GM23338 (cell line): ENCODE measurements around the gene CPB2. TPM values are rescaled to one million over a fixed set of nuclear protein-coding genes. Genes with fewer than 3 reads are reported as not detected.

ENCODE experiments used
- ATAC-seq: fragments of 200-7000 bp; cut with Tn5 transposase; 3 replicates; pipeline ENCODE4 v1.9.1; 2020
- DNase-seq: peaks from one replicate; pipeline ENCODE4 v3.0.0-alpha.2; 2015; ENCODE audit warnings: low spot score
- H2AFZ ChIP-seq: fragments of 200-600 bp; sonication (generic); 2 replicates; pipeline ENCODE4 v1.8.0; 2016; ENCODE audit warnings: antibody characterized with exemption, mild to moderate bottlenecking, moderate library complexity
- H3F3A ChIP-seq: fragments of 200-600 bp; sonication (generic); replicated peaks from 2 replicates; pipeline ENCODE4 v1.8.0; 2017; ENCODE audit warnings: antibody characterized with exemption, mixed run types, low read depth
- H3K27ac ChIP-seq: fragments of 200-600 bp; sonication (generic); 2 replicates; pipeline ENCODE4 v1.6.1; 2016; ENCODE audit warnings: low read depth
- H3K27me3 ChIP-seq: fragments of 200-600 bp; sonication (generic); 2 replicates; pipeline ENCODE4 v1.8.0; 2016; ENCODE audit warnings: mild to moderate bottlenecking, mixed run types, moderate library complexity; ENCODE audit not compliant: insufficient read depth
- H3K36me3 ChIP-seq: fragments of 200-600 bp; sonication (generic); 2 replicates; pipeline ENCODE4 v1.8.0; 2016; ENCODE audit warnings: mild to moderate bottlenecking; ENCODE audit not compliant: insufficient read depth
- H3K4me1 ChIP-seq: fragments of 200-600 bp; sonication (generic); 2 replicates; pipeline ENCODE4 v1.8.0; 2016; ENCODE audit warnings: mild to moderate bottlenecking, moderate library complexity; ENCODE audit not compliant: insufficient read depth
- H3K4me2 ChIP-seq: fragments of 200-600 bp; sonication (generic); 2 replicates; pipeline ENCODE4 v1.7.1; 2017; ENCODE audit warnings: mixed run types
- H3K4me3 ChIP-seq: fragments of 200-600 bp; sonication (generic); 2 replicates; pipeline ENCODE4 v1.6.1; 2016; ENCODE audit warnings: mixed run types
- H3K79me2 ChIP-seq: fragments of 200-600 bp; sonication (generic); replicated peaks from 2 replicates; pipeline ENCODE4 v1.8.0; 2017; ENCODE audit warnings: mild to moderate bottlenecking; ENCODE audit not compliant: insufficient read depth
- H3K9me2 ChIP-seq: fragments of 200-600 bp; sonication (generic); 2 replicates; pipeline ENCODE4 v1.8.0; 2017; ENCODE audit not compliant: insufficient read depth
- H4K20me1 ChIP-seq: fragments of 200-600 bp; sonication (generic); replicated peaks from 2 replicates; pipeline ENCODE4 v1.8.0; 2017; ENCODE audit warnings: mild to moderate bottlenecking; ENCODE audit not compliant: insufficient read depth
- H3K27ac Mint-ChIP-seq: 2 replicates; pipeline ENCODE4 v1.8.0; 2020; ENCODE audit warnings: inconsistent platforms, mild to moderate bottlenecking, moderate library complexity, mixed read lengths
- H3K27me3 Mint-ChIP-seq: 3 replicates; pipeline ENCODE4 v1.8.0; 2022; ENCODE audit warnings: low read depth, mild to moderate bottlenecking, moderate library complexity, mixed read lengths, inconsistent platforms; ENCODE audit not compliant: insufficient read depth, poor library complexity
- H3K36me3 Mint-ChIP-seq: 3 replicates; pipeline ENCODE4 v1.8.0; 2021; ENCODE audit warnings: low read depth, mild to moderate bottlenecking, inconsistent platforms, moderate library complexity, mixed read lengths
- H3K4me1 Mint-ChIP-seq: 3 replicates; pipeline ENCODE4 v1.8.0; 2020; ENCODE audit warnings: mild to moderate bottlenecking, inconsistent platforms, mixed read lengths
- H3K4me3 Mint-ChIP-seq: 3 replicates; pipeline ENCODE4 v1.8.0; 2021; ENCODE audit warnings: moderate library complexity, mild to moderate bottlenecking, inconsistent platforms, mixed read lengths
- H3K9me3 Mint-ChIP-seq: 3 replicates; pipeline ENCODE4 v1.8.0; 2020; ENCODE audit warnings: moderate library complexity, mild to moderate bottlenecking, inconsistent platforms, mixed read lengths
- CREB1 ChIP-seq: fragments of 250-450 bp; sonication (Bioruptor Pico); IDR thresholded peaks from 2 replicates; pipeline ENCODE4 v1.5.0; 2020; ENCODE audit warnings: low read depth, mild to moderate bottlenecking, moderate library complexity
- EZH2 ChIP-seq: fragments of 200-600 bp; sonication (generic); IDR thresholded peaks from one replicate; pipeline ENCODE4 v1.8.0; 2017; ENCODE audit warnings: antibody characterized with exemption, mild to moderate bottlenecking, low read depth; ENCODE audit not compliant: unreplicated experiment
- NANOG ChIP-seq: IDR thresholded peaks from 2 replicates; pipeline ENCODE4 v1.6.1; 2016; ENCODE audit warnings: antibody characterized with exemption, borderline replicate concordance
- POLR2AphosphoS5 ChIP-seq: IDR thresholded peaks from 2 replicates; pipeline ENCODE4 v1.6.1; 2016; ENCODE audit warnings: antibody characterized with exemption, low read depth
- STAT1 ChIP-seq: IDR thresholded peaks from one replicate; pipeline ENCODE4 v1.6.1; 2016; ENCODE audit warnings: antibody characterized with exemption; ENCODE audit not compliant: unreplicated experiment
- ZNF114 ChIP-seq: fragments of 250-450 bp; sonication (Bioruptor Pico); IDR thresholded peaks from 2 replicates; pipeline ENCODE4 v1.5.0; 2020; ENCODE audit warnings: mild to moderate bottlenecking, moderate library complexity
- polyA plus RNA-seq: library from polyadenylated mRNA; unstranded; fragments of >200 nt; fragmentation: Nextera tagmentation; extraction: Ambion mirVana; gene quantifications from 2 replicates; pipeline ENCODE4 v1.2.1, GENCODE V29; 2016
- total RNA-seq: library from RNA; depleted of rRNA; stranded (reverse); fragments of >200 nt; shearing (Covaris generic); gene quantifications from 2 replicates; pipeline ENCODE4 v1.2.3, GENCODE V29; 2014
- TF ChIP-seq, protein P1 (sequence below): IDR thresholded peaks from one replicate; pipeline ENCODE4 v1.6.1; 2018; ENCODE audit warnings: antibody characterized with exemption; ENCODE audit not compliant: unreplicated experiment
- TF ChIP-seq, protein P2 (sequence below): IDR thresholded peaks from 2 replicates; pipeline ENCODE4 v1.6.1; 2016; ENCODE audit warnings: antibody characterized with exemption
- TF ChIP-seq, protein P3 (sequence below), 2 experiments: fragments of 200-600 bp in 1 of 2; sonication (generic) in 1 of 2; conservative IDR thresholded peaks; 2 replicates each; pipeline versions ENCODE4 v1.5.1 to v1.6.1; 2016 to 2017; ENCODE audit warnings: antibody characterized with exemption in 2 of 2, low read depth in 2 of 2, mild to moderate bottlenecking in 2 of 2, moderate library complexity in 1 of 2
- TF ChIP-seq, protein P4 (sequence below): fragments of 250-450 bp; sonication (Bioruptor Pico); IDR thresholded peaks from 2 replicates; pipeline ENCODE4 v1.5.0; 2020; ENCODE audit warnings: mild to moderate bottlenecking, moderate library complexity

Gene CPB2
- total and polyA plus RNA-seq, 2 experiments from 2014 or later: 0.47 TPM; not detected in 1

DNA sequence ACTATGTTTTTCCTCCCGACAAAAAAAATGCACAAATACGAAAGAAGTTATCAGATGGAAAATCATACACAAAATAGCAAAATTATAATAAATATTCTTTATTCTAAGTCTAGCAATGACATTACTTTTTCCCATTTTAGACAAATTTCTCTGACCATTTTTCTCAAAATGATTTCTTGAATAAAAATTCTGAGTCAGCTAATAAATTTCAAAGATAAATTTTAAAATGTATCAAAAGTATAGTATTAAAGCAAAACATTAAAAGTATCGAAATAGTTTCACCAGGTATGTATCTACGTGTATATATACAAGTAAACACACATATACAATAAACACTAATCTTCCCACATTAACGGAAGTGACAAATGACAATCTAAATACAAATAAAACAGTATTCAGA is 61.2 kb downstream of the CPB2 start:
- no peak for ATAC-seq
- TF ChIP-seq, protein P1, sequence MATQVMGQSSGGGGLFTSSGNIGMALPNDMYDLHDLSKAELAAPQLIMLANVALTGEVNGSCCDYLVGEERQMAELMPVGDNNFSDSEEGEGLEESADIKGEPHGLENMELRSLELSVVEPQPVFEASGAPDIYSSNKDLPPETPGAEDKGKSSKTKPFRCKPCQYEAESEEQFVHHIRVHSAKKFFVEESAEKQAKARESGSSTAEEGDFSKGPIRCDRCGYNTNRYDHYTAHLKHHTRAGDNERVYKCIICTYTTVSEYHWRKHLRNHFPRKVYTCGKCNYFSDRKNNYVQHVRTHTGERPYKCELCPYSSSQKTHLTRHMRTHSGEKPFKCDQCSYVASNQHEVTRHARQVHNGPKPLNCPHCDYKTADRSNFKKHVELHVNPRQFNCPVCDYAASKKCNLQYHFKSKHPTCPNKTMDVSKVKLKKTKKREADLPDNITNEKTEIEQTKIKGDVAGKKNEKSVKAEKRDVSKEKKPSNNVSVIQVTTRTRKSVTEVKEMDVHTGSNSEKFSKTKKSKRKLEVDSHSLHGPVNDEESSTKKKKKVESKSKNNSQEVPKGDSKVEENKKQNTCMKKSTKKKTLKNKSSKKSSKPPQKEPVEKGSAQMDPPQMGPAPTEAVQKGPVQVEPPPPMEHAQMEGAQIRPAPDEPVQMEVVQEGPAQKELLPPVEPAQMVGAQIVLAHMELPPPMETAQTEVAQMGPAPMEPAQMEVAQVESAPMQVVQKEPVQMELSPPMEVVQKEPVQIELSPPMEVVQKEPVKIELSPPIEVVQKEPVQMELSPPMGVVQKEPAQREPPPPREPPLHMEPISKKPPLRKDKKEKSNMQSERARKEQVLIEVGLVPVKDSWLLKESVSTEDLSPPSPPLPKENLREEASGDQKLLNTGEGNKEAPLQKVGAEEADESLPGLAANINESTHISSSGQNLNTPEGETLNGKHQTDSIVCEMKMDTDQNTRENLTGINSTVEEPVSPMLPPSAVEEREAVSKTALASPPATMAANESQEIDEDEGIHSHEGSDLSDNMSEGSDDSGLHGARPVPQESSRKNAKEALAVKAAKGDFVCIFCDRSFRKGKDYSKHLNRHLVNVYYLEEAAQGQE: no peak
- no peak for TF ChIP-seq STAT1
- TF ChIP-seq CREB1 (CRISPR knock-in tag): no peak
- no peak for TF ChIP-seq ZNF114 (CRISPR knock-in tag)
- H3K4me3 ChIP-seq: no peak overlapping the region
- Mint-ChIP-seq H3K4me3 (no peak overlapping the region), H3K27ac (no peak overlapping the region), H3K4me1 (no peaks in the 10 kb centered on the region), H3K36me3 (peaks cover 21% of the 10 kb centered on the region; the same call in 2 of the 3 replicates), H3K27me3 (no peaks in the 10 kb centered on the region), H3K9me3 (no peaks in the 10 kb centered on the region)
- no peak overlapping the region for H3K27ac ChIP-seq
- H3K4me2 ChIP-seq: no peak overlapping the region
- H3K36me3 ChIP-seq: no peaks in the 10 kb centered on the region; the same call in 1 of the 2 replicates
- DNase-seq: no peak
- H2AFZ ChIP-seq: no peak overlapping the region
- H3K9me2 ChIP-seq: no peaks in the 10 kb centered on the region
- no peaks in the 10 kb centered on the region for H3F3A ChIP-seq
- H4K20me1 ChIP-seq: peaks cover 29% of the 10 kb centered on the region
- H3K79me2 ChIP-seq: peaks cover 75% of the 10 kb centered on the region
- no peaks in the 10 kb centered on the region for H3K4me1 ChIP-seq
- no peaks in the 10 kb centered on the region for H3K27me3 ChIP-seq

DNA sequence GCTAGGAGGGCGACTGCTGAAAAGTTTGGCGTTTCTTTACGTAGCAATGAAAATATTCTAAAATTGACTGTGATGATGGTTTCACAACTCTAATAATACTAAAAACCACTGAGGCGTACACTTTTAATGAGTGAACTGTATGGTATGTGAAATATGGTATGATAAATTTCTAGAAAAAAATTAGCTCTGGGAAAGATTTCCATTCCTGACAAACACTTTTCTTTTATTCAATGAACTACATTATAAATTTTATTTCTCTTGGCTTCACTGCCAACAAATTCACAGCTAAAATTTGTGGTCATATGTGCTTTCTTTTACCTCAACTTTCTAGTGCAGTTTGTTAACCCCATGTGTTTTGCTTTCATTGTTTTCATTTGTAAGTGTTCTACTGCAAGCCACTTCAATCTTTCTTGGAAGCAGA is 63.4 kb downstream of the CPB2 start:
- no peaks in the 10 kb centered on the region for H3K9me2 ChIP-seq
- ATAC-seq (no peak), DNase-seq (no peak)
- no peak overlapping the region for H2AFZ ChIP-seq
- H3F3A ChIP-seq: no peaks in the 10 kb centered on the region
- Mint-ChIP-seq H3K27me3 (no peaks in the 10 kb centered on the region), H3K27ac (no peak overlapping the region), H3K4me3 (no peak overlapping the region), H3K4me1 (no peaks in the 10 kb centered on the region), H3K36me3 (peaks cover 27% of the 10 kb centered on the region; the same call in 2 of the 3 replicates), H3K9me3 (no peaks in the 10 kb centered on the region)
- no peaks in the 10 kb centered on the region for H3K4me1 ChIP-seq
- H3K4me2 ChIP-seq: no peak overlapping the region
- peaks cover 72% of the 10 kb centered on the region for H3K79me2 ChIP-seq
- H3K4me3 ChIP-seq: no peak overlapping the region
- no peaks in the 10 kb centered on the region; the same call in 1 of the 2 replicates for H3K36me3 ChIP-seq
- peaks cover 23% of the 10 kb centered on the region for H4K20me1 ChIP-seq
- no peak overlapping the region for H3K27ac ChIP-seq
- H3K27me3 ChIP-seq: no peaks in the 10 kb centered on the region
- TF ChIP-seq, protein P2, sequence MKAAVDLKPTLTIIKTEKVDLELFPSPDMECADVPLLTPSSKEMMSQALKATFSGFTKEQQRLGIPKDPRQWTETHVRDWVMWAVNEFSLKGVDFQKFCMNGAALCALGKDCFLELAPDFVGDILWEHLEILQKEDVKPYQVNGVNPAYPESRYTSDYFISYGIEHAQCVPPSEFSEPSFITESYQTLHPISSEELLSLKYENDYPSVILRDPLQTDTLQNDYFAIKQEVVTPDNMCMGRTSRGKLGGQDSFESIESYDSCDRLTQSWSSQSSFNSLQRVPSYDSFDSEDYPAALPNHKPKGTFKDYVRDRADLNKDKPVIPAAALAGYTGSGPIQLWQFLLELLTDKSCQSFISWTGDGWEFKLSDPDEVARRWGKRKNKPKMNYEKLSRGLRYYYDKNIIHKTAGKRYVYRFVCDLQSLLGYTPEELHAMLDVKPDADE: no peak
- TF ChIP-seq, protein P3, sequence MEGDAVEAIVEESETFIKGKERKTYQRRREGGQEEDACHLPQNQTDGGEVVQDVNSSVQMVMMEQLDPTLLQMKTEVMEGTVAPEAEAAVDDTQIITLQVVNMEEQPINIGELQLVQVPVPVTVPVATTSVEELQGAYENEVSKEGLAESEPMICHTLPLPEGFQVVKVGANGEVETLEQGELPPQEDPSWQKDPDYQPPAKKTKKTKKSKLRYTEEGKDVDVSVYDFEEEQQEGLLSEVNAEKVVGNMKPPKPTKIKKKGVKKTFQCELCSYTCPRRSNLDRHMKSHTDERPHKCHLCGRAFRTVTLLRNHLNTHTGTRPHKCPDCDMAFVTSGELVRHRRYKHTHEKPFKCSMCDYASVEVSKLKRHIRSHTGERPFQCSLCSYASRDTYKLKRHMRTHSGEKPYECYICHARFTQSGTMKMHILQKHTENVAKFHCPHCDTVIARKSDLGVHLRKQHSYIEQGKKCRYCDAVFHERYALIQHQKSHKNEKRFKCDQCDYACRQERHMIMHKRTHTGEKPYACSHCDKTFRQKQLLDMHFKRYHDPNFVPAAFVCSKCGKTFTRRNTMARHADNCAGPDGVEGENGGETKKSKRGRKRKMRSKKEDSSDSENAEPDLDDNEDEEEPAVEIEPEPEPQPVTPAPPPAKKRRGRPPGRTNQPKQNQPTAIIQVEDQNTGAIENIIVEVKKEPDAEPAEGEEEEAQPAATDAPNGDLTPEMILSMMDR (conservative IDR thresholded peaks at IDR 0.05; ENCODE audit: low read depth in 2 of 2): no peak
- TF ChIP-seq POLR2AphosphoS5 (no peak), EZH2 (no peak), NANOG (no peak)
- TF ChIP-seq, protein P4, sequence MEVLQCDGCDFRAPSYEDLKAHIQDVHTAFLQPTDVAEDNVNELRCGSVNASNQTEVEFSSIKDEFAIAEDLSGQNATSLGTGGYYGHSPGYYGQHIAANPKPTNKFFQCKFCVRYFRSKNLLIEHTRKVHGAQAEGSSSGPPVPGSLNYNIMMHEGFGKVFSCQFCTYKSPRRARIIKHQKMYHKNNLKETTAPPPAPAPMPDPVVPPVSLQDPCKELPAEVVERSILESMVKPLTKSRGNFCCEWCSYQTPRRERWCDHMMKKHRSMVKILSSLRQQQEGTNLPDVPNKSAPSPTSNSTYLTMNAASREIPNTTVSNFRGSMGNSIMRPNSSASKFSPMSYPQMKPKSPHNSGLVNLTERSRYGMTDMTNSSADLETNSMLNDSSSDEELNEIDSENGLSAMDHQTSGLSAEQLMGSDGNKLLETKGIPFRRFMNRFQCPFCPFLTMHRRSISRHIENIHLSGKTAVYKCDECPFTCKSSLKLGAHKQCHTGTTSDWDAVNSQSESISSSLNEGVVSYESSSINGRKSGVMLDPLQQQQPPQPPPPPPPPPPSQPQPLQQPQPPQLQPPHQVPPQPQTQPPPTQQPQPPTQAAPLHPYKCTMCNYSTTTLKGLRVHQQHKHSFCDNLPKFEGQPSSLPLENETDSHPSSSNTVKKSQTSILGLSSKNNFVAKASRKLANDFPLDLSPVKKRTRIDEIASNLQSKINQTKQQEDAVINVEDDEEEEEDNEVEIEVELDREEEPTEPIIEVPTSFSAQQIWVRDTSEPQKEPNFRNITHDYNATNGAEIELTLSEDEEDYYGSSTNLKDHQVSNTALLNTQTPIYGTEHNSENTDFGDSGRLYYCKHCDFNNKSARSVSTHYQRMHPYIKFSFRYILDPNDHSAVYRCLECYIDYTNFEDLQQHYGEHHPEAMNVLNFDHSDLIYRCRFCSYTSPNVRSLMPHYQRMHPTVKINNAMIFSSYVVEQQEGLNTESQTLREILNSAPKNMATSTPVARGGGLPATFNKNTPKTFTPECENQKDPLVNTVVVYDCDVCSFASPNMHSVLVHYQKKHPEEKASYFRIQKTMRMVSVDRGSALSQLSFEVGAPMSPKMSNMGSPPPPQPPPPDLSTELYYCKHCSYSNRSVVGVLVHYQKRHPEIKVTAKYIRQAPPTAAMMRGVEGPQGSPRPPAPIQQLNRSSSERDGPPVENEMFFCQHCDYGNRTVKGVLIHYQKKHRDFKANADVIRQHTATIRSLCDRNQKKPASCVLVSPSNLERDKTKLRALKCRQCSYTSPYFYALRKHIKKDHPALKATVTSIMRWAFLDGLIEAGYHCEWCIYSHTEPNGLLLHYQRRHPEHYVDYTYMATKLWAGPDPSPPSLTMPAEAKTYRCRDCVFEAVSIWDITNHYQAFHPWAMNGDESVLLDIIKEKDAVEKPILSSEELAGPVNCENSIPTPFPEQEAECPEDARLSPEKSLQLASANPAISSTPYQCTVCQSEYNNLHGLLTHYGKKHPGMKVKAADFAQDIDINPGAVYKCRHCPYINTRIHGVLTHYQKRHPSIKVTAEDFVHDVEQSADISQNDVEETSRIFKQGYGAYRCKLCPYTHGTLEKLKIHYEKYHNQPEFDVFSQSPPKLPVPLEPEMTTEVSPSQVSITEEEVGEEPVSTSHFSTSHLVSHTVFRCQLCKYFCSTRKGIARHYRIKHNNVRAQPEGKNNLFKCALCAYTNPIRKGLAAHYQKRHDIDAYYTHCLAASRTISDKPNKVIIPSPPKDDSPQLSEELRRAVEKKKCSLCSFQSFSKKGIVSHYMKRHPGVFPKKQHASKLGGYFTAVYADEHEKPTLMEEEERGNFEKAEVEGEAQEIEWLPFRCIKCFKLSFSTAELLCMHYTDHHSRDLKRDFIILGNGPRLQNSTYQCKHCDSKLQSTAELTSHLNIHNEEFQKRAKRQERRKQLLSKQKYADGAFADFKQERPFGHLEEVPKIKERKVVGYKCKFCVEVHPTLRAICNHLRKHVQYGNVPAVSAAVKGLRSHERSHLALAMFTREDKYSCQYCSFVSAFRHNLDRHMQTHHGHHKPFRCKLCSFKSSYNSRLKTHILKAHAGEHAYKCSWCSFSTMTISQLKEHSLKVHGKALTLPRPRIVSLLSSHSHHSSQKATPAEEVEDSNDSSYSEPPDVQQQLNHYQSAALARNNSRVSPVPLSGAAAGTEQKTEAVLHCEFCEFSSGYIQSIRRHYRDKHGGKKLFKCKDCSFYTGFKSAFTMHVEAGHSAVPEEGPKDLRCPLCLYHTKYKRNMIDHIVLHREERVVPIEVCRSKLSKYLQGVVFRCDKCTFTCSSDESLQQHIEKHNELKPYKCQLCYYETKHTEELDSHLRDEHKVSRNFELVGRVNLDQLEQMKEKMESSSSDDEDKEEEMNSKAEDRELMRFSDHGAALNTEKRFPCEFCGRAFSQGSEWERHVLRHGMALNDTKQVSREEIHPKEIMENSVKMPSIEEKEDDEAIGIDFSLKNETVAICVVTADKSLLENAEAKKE (CRISPR knock-in tag): no peak
